HG02938 (cell line): ENCODE measurements around the gene PIGV.
"Not testable (repeated sequence)": the region's sequence is repeated elsewhere in the genome, so short reads cannot be mapped to it uniquely, and the experiment has no call there.

Source experiments
- ATAC-seq: cut with Tn5 transposase; IDR thresholded peaks from one replicate; pipeline ENCODE4 v1.9.1; 2021; ENCODE audit warnings: mild to moderate bottlenecking, moderate library complexity; ENCODE audit not compliant: unreplicated experiment

PIGV gene

DNA sequence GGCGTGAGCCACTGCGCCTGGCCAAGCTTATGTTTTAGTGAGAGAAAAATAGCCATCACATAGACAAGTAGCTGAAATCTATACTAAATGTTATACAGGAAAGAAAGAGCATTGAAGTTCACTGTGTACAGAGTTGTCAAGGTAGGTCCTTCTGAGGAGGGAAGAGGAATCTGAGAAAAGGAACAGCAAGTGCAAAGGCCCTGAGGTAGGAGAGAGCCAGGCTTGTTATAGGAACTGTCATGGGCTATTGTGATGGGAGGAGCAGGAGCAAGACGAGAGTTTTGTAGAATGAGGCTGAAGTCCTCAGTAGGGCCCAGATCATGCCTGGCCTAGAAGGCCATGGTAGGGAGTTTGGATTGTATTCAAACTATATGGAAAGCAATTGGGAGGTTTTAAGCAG lies 43.3 kb downstream of the PIGV start:
- no peak for ATAC-seq

DNA sequence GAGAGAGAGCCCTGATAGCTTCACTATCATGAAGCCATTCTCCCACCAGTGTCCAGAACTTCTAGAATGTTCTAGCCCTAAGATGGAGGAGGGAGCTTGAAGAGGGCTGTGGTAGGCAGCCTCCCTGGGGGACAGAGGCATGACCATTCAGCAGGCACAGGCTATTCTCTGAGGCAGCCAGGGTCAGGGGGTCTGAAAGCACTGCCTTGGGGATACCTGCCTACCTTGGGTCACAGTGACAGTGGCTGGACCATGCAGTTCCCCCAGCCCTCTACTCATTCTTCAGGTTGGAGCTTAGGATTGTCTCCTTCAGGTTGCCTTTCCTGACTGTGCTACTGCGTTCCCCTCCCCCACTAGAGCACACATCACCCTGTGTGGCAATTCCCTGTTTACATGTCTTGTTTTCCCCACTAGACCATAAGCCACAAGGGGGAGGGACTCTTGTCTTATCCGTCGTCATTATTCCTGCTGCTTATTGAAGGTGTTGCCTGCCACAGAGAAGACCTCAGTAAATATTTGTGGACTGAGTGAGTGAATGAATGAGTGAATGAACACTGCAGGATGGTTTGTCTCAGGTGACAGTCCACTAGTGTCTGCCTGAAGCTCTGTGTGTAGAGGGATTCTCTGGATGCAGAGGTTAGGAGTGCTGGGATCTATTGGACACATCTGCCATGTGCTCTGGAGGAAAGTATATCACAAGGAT lies 43.9 kb downstream of the PIGV start:
- ATAC-seq, result no peak

DNA sequence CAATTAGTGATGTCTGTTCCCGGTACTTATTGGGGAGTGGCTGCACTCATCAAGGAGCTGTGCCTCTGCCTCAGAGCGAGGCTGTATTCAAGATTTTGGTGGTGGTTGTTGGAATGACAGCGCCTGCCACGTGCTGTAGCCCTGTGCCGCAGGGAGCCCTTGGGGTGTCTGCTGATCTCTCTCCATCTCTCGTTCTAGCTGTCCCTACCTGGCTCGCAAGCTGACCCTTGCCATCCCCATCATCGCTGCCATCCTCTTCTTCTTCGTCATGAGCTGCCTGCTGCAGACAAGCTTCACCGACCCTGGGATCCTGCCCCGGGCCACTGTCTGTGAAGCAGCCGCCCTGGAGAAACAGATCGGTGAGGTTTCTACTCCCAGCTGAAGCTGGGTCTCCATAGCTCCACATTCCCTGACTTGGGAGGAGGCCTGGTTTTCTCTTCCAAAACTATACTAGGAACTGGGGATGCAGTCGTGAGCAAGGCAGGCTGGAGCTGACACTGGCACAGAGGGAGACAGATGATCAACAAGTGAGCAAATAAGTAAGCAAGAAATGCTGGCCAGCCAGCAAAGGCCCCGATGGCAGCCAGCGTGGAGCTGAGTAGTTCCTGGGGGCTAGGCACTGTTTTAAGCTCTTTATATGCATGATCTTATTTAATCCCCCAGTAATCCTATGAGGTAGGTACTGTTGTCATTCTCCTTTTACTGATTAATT lies 44.7 kb downstream of the PIGV start:
- no peak for ATAC-seq

DNA sequence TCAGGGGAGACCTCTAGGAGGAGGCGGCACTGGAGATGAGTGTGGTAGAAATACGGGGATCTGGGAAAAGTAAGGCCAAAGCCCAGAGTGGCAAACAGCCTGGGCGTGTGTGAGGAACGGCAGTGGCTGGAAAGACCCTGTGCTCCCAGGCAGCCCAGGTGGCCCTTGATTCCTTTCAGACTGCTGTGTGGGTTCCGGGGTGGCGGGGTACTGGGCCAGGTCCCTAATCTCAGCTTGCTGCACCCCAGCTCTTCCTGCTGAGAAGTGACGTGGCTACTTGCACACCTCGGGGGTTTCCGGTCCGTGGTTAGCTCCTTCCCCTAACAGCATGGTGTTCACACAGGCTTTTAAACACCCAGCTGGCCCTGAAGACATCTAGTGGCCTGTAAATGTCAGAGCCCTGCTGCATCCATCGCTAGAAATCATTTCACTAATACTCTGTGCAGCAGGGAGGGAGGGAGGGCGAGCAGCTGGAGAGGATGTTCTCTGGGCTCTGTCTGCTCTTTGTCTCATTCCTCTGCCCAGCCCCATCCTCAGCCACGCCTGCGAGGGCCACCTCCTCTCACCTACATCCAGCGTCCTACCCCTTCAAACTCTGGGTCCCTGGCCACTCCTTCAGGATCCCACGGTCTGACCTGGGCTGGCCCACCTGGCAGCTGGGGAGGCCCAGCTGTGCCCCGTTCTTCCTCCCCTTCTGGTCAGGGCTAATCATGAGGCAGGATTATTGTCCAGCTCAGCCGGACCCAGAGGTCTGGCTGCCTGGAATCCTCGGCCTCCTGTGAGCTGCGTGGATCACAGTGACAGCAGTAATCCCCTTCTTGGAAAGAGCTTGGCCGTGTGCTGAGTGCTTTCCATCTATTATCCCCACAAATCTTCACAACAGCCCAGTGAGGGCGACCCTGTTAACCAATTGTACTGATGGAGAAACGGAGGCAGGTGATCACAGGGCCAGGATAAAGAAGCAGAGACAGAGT lies 46.0 kb downstream of the PIGV start:
- peak; percentile 86 for ATAC-seq

DNA sequence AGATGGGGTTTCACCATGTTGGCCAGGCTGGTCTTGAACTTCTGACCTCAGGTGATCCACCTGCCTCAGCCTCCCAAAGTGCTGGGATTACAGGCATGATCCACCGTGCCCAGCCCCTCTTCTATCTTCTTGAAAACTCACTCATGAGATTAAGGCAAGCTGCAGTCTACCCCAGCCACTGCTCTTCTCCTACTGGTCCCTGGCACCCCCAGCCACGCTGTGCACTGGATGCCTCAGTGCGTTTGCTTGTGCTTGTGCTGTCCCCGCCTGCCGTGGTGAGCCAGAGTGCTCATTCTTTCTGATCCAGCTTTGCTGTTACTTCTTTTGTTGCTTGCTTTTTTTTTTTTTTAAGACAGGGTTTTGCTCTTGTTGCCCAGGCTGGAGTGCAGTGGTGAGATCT lies 49.9 kb downstream of the PIGV start:
- not testable (repeated sequence) for ATAC-seq

DNA sequence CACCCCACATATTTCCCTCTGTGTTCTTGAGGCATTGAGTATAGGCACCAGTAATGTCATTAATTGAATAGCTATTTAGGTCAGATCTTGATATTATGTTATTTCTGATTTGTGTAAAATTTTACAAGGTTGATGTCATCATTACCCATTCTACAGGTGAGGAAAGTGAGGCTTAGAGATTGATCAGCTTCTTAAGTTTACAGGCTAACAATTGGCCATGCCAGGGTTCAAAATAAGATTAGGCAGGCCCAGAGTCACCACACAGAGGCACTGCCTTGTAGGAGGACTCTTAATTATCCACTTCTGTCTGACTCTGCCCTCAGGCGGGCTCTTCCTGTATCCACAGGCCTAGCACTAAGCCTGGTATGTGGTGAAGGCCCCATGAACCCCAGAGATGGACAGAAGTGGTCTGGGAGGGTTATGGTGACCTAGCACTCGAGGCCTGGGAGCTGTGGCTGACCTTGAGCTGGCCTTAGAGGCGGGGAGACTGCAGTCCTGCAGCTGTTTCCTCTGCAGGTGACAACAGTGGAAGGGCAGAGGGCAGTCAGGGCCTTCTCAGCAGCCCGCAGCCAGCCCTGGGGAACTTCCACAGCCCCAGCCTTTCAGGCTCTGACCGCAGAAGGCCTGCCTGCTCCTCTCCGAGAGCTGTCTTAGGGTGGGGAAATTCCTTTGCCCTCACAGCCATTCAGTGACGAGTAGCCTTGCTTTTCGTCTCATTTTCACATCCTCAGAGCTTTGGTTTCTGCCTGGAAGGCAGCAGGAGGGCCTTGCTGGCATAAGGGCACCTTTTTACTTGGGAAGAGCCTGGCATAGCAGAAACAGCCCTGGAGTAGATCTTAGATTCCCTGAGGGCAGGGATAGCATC lies 51.0 kb downstream of the PIGV start:
- peak; percentile 84 for ATAC-seq

DNA sequence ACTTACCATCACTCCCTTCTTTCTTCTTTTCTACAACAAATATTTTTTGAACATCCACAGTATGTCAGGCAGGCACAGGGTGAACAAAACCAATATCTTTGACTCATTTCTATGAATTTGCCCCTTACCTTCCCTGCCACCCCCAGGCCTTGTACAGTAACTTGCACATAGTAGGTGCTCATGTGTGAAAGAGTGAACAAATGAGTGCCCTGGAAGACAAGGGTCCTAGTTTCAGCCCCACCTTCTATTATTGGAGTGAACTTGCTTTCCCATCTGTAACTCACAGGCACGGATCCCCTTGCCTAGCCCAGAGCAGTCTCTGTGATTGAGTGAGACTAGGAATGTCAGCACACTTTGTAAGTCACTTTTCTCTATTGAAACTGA lies 51.6 kb downstream of the PIGV start:
- no peak for ATAC-seq

DNA sequence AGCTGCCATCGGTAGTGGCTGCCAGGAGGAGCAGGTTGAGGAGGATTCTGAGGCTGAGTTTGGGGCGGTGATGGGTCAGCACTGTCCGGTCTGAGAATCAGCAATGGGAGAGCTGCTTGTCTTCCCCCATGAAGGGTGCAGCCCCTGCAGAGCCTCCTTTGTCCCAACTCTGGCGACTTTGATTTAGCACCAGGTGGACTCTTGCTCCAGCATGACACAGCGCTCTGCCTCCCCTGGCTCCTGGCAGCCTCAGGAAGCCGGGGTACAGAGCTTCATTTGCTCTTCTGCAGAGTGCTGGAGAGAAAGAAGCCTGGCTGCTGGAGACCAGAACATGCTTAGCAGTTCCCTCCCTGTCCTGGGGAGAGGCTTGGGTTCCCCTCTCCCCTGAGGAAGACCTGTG lies 52.0 kb downstream of the PIGV start:
- ATAC-seq, result no peak

DNA sequence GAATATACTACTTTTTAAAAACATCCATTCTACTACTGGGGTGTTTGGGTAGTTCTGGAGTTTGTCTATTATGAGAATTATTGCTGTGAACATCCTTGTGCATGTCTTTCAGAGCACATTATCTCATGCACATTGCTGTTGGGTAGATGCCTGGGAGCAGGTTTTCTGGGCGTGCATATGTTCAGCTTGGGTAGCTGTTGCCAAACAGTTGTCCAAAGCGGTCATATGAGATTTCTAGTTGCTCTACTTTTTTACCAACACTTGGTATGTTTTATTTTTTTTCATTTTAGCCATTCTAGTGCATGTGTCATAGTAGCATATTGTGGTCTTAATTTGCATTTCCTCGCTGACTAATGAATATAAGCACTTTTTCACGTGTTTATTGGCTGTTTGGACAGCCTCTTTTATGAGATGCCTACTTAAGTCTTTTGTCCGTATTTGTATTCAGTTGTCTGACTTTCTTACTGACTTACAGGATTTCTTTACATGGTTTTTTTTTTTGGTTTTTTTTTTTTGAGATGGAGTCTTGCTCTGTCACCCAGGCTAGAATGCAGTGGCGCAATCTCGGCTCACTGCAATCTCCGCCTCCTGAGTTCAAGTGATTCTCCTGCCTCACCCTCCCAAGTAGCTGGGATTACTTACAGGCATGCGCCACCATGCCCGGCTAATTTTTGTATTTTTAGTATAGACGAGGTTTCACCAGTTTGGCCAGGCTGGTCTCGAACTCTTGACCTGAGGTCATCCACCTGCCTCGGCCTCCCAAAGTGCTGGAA lies 56.9 kb downstream of the PIGV start:
- ATAC-seq, result no peak

DNA sequence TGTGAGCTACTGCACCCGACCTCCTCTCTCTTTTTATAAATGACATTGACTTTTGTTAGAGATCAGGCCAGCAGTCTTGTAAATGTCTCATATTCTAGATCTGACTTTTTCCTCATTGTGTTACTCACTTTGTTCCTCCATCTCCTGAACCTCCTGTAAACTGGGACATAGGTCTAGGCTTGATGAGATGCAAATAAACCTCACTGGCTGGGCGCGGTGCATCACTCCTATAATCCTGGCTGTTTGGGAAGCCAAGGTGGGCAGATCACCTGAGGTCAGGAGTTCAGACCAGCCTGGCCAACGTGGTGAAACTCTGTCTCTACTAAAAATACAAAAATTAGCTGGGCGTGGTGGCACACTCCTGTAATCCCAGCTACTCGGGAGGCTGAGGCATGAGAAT lies 60.1 kb downstream of the PIGV start:
- ATAC-seq, result not testable (repeated sequence)
